Liver (tissue), 9 donors: ENCODE results near the gene MAN1C1. TPM values are rescaled to one million over a fixed set of nuclear protein-coding genes. Genes with fewer than 3 reads are reported as not detected.

Experiments used
- DNase-seq: peaks from one replicate; pipeline ENCODE4 v3.0.0-alpha.2; 2017; ENCODE audit warnings: low spot score
- H3K27ac ChIP-seq, 2 donors: one replicate each; pipeline ENCODE4 v1.7.0; 2013; ENCODE audit warnings: inconsistent platforms in 2 of 2, low read length in 2 of 2, control low read depth in 1 of 2, low read depth in 1 of 2, mild to moderate bottlenecking in 1 of 2
- H3K27me3 ChIP-seq, 4 donors: one replicate each; pipeline versions ENCODE4 v1.6.1 to v1.7.0; 2013; ENCODE audit warnings: low read length in 3 of 4, inconsistent platforms in 1 of 4, mild to moderate bottlenecking in 1 of 4, moderate library complexity in 1 of 4; ENCODE audit not compliant: control insufficient read depth in 4 of 4, insufficient read depth in 4 of 4
- H3K36me3 ChIP-seq, 4 donors: one replicate each; pipeline versions ENCODE4 v1.6.1 to v1.7.0; 2013; ENCODE audit warnings: low read length in 3 of 4, mild to moderate bottlenecking in 3 of 4, low read depth in 1 of 4, moderate library complexity in 1 of 4; ENCODE audit not compliant: control insufficient read depth in 4 of 4, insufficient read depth in 3 of 4
- H3K4me1 ChIP-seq, 4 donors: one replicate each; pipeline versions ENCODE4 v1.6.1 to v1.7.0; 2013; ENCODE audit warnings: low read length in 3 of 4, mild to moderate bottlenecking in 3 of 4, moderate library complexity in 1 of 4; ENCODE audit not compliant: control insufficient read depth in 4 of 4, insufficient read depth in 4 of 4
- H3K4me3 ChIP-seq, 3 donors: one replicate each; pipeline versions ENCODE4 v1.6.1 to v1.7.0; 2013; ENCODE audit warnings: low read length in 3 of 3, control low read depth in 1 of 3, low read depth in 1 of 3, mild to moderate bottlenecking in 1 of 3
- H3K9ac ChIP-seq, 2 donors: one replicate each; pipeline ENCODE4 v1.7.0; 2013; ENCODE audit warnings: low read length in 2 of 2, mild to moderate bottlenecking in 2 of 2, moderate library complexity in 2 of 2, control low read depth in 1 of 2, low read depth in 1 of 2
- H3K9me3 ChIP-seq, 4 donors: one replicate each; pipeline versions ENCODE4 v1.6.1 to v1.7.0; 2013; ENCODE audit warnings: low read length in 3 of 4; ENCODE audit not compliant: control insufficient read depth in 4 of 4
- EGR1 ChIP-seq, 2 donors: IDR thresholded peaks; 2 replicates each; pipeline ENCODE4 v1.6.1; 2016 to 2018; ENCODE audit warnings: antibody characterized with exemption in 2 of 2, low read depth in 2 of 2
- FOXA1 ChIP-seq: IDR thresholded peaks from 2 replicates; pipeline ENCODE4 v1.6.1; 2016; ENCODE audit warnings: antibody characterized with exemption
- FOXA2 ChIP-seq: IDR thresholded peaks from 2 replicates; pipeline ENCODE4 v1.6.1; 2016; ENCODE audit warnings: antibody characterized with exemption
- GABPA ChIP-seq, 2 donors: IDR thresholded peaks in 1 of 2; conservative IDR thresholded peaks in 1 of 2; 2 replicates each; pipeline ENCODE4 v1.6.1; 2016; ENCODE audit warnings: antibody characterized with exemption in 2 of 2, mild to moderate bottlenecking in 1 of 2, moderate library complexity in 1 of 2
- HNF4G ChIP-seq: IDR thresholded peaks from 2 replicates; pipeline ENCODE4 v1.6.1; 2016; ENCODE audit warnings: antibody characterized with exemption
- JUND ChIP-seq, 2 donors: IDR thresholded peaks; 2 replicates each; pipeline ENCODE4 v1.6.1; 2016; ENCODE audit warnings: antibody characterized with exemption in 2 of 2
- NR2F2 ChIP-seq: IDR thresholded peaks from 2 replicates; pipeline ENCODE4 v1.6.1; 2016; ENCODE audit warnings: antibody characterized with exemption
- RAD21 ChIP-seq, 2 donors: IDR thresholded peaks; 2 replicates each; pipeline ENCODE4 v1.6.1; 2016; ENCODE audit warnings: antibody characterized with exemption in 2 of 2, mild to moderate bottlenecking in 2 of 2
- RXRA ChIP-seq, 2 donors: IDR thresholded peaks; 2 replicates each; pipeline ENCODE4 v1.6.1; 2017 to 2018; ENCODE audit warnings: antibody characterized with exemption in 2 of 2, mild to moderate bottlenecking in 1 of 2
- SP1 ChIP-seq: IDR thresholded peaks from 2 replicates; pipeline ENCODE4 v1.6.1; 2018; ENCODE audit warnings: antibody characterized with exemption, mild to moderate bottlenecking
- TAF1 ChIP-seq: conservative IDR thresholded peaks from 2 replicates; pipeline ENCODE4 v1.6.1; 2016; ENCODE audit warnings: antibody characterized with exemption, mild to moderate bottlenecking
- YY1 ChIP-seq: IDR thresholded peaks from 2 replicates; pipeline ENCODE4 v1.6.1; 2016; ENCODE audit warnings: antibody characterized with exemption, mild to moderate bottlenecking
- WGBS: extraction: QIAGEN DNeasy Blood & Tissue Kit; methylation state at CpG from one replicate; pipeline ENCODE4 v1.1.7; 2013; 5-methylcytosine and 5-hydroxymethylcytosine counted together
- polyA plus RNA-seq, 2 donors: library from polyadenylated mRNA; stranded (reverse) in 1 of 2; unstranded in 1 of 2; fragments of 200-250 nt in 1 of 2; fragments of >200 nt in 1 of 2; fragmentation: Nextera tagmentation in 1 of 2; extraction: Ambion mirVana in 1 of 2; gene quantifications; one replicate each; pipeline versions ENCODE4 v1.2.1 to v1.2.3, GENCODE V29; 2013 to 2015
- total RNA-seq, 2 donors: library from RNA; depleted of rRNA; stranded (reverse); fragments of >200 nt; gene quantifications; one replicate each; pipeline ENCODE4 v1.2.3, GENCODE V29; 2014
- TF ChIP-seq, protein P1 (sequence below): IDR thresholded peaks from 2 replicates; pipeline ENCODE4 v1.6.1; 2016; ENCODE audit warnings: antibody characterized with exemption
- TF ChIP-seq, protein P2 (sequence below): IDR thresholded peaks from 2 replicates; pipeline ENCODE4 v1.6.1; 2016; ENCODE audit warnings: antibody characterized with exemption
- TF ChIP-seq, protein P3 (sequence below): fragments of 150-350 bp; IDR thresholded peaks from 2 replicates; pipeline ENCODE4 v1.5.1; 2017; ENCODE audit warnings: improper control_type of control experiment, low read depth, low read length; ENCODE audit not compliant: missing input control
- TF ChIP-seq, protein P4 (sequence below): IDR thresholded peaks from 2 replicates; pipeline ENCODE4 v1.6.1; 2016; ENCODE audit warnings: antibody characterized with exemption, mild to moderate bottlenecking
- TF ChIP-seq, protein P5 (sequence below): IDR thresholded peaks from 2 replicates; pipeline ENCODE4 v1.6.1; 2016; ENCODE audit warnings: antibody characterized with exemption
- donor health status: healthy.
- donor health status: healthy.
- donor health status: healthy.
- donor health status: healthy.
- donor health status: healthy.

MAN1C1 gene
- total and polyA plus RNA-seq, 4 donors: 6.3 to 16.0 (median 8.1) TPM

DNA sequence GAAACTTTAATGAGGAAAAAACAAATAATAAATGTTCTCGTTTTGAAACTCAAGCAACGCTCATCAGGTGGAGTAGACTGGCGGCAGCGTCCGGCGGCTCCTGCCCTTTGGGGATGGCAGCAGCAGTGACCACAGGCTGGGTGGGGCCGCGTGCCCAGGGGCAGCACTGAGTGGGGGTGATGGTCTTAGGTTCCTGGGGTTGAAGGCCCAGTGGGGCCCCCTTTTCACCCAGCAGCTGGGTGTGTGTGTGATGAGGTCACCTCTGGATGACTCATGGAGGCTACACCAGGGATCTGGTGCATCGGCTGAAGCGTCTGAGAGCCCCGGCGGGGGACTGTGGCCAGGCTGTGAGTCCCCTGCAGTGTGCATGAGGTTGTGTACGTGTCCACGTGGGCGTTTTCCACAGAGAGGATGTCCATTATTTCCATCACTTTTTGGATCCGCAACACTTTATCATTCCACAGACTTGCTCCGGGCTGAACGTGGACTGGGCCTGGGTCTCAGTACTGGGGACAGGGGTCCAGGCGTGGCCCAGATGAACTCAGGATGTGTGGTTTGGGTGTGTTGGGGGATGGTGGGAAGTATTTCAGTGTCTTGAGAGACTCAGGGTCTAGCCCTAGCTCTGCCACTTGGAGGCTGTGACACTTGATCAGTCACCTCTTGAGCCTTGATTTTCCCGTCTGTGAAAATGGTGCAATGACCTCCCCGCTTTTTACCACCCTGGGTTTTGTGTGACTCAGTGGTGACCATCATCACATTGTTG is 47.6 kb upstream of the MAN1C1 start:
- Histone ChIP-seq H3K27ac (peak overlapping the region in 1 of 2 donors; percentile 3), H3K4me3 (no peak overlapping the region), H3K9me3 (no peaks in the 10 kb centered on the region), H3K36me3 (peaks cover 0 to 6% (median 2%) of the 10 kb centered on the region in 4 donors), H3K27me3 (no peaks in the 10 kb centered on the region), H3K9ac (no peak overlapping the region), H3K4me1 (peaks cover 8 to 59% (median 50%) of the 10 kb centered on the region in 4 donors)
- TF ChIP-seq GABPA (IDR thresholded peaks at IDR 0.05 in 1 of 2, conservative IDR thresholded peaks at IDR 0.05 in 1 of 2) (no peak), FOXA1 (no peak), HNF4G (no peak), JUND (IDR thresholded peaks at IDR 0.05) (no peak), EGR1 (IDR thresholded peaks at IDR 0.05; ENCODE audit: low read depth in 2 of 2) (no peak), YY1 (no peak), SP1 (no peak), RAD21 (IDR thresholded peaks at IDR 0.05) (no peak), NR2F2 (no peak), RXRA (IDR thresholded peaks at IDR 0.05) (no peak), TAF1 (no peak), FOXA2 (no peak)
- TF ChIP-seq, protein P1, sequence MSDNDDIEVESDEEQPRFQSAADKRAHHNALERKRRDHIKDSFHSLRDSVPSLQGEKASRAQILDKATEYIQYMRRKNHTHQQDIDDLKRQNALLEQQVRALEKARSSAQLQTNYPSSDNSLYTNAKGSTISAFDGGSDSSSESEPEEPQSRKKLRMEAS: no peak
- TF ChIP-seq, protein P2, sequence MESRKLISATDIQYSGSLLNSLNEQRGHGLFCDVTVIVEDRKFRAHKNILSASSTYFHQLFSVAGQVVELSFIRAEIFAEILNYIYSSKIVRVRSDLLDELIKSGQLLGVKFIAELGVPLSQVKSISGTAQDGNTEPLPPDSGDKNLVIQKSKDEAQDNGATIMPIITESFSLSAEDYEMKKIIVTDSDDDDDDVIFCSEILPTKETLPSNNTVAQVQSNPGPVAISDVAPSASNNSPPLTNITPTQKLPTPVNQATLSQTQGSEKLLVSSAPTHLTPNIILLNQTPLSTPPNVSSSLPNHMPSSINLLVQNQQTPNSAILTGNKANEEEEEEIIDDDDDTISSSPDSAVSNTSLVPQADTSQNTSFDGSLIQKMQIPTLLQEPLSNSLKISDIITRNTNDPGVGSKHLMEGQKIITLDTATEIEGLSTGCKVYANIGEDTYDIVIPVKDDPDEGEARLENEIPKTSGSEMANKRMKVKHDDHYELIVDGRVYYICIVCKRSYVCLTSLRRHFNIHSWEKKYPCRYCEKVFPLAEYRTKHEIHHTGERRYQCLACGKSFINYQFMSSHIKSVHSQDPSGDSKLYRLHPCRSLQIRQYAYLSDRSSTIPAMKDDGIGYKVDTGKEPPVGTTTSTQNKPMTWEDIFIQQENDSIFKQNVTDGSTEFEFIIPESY: no peak
- TF ChIP-seq, protein P3, sequence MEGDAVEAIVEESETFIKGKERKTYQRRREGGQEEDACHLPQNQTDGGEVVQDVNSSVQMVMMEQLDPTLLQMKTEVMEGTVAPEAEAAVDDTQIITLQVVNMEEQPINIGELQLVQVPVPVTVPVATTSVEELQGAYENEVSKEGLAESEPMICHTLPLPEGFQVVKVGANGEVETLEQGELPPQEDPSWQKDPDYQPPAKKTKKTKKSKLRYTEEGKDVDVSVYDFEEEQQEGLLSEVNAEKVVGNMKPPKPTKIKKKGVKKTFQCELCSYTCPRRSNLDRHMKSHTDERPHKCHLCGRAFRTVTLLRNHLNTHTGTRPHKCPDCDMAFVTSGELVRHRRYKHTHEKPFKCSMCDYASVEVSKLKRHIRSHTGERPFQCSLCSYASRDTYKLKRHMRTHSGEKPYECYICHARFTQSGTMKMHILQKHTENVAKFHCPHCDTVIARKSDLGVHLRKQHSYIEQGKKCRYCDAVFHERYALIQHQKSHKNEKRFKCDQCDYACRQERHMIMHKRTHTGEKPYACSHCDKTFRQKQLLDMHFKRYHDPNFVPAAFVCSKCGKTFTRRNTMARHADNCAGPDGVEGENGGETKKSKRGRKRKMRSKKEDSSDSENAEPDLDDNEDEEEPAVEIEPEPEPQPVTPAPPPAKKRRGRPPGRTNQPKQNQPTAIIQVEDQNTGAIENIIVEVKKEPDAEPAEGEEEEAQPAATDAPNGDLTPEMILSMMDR: no peak
- TF ChIP-seq, protein P4, sequence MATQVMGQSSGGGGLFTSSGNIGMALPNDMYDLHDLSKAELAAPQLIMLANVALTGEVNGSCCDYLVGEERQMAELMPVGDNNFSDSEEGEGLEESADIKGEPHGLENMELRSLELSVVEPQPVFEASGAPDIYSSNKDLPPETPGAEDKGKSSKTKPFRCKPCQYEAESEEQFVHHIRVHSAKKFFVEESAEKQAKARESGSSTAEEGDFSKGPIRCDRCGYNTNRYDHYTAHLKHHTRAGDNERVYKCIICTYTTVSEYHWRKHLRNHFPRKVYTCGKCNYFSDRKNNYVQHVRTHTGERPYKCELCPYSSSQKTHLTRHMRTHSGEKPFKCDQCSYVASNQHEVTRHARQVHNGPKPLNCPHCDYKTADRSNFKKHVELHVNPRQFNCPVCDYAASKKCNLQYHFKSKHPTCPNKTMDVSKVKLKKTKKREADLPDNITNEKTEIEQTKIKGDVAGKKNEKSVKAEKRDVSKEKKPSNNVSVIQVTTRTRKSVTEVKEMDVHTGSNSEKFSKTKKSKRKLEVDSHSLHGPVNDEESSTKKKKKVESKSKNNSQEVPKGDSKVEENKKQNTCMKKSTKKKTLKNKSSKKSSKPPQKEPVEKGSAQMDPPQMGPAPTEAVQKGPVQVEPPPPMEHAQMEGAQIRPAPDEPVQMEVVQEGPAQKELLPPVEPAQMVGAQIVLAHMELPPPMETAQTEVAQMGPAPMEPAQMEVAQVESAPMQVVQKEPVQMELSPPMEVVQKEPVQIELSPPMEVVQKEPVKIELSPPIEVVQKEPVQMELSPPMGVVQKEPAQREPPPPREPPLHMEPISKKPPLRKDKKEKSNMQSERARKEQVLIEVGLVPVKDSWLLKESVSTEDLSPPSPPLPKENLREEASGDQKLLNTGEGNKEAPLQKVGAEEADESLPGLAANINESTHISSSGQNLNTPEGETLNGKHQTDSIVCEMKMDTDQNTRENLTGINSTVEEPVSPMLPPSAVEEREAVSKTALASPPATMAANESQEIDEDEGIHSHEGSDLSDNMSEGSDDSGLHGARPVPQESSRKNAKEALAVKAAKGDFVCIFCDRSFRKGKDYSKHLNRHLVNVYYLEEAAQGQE: no peak
- TF ChIP-seq, protein P5, sequence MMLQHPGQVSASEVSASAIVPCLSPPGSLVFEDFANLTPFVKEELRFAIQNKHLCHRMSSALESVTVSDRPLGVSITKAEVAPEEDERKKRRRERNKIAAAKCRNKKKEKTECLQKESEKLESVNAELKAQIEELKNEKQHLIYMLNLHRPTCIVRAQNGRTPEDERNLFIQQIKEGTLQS: no peak
- 90% methylated on average over 21 of the region's 21 CpGs for WGBS
- no peak for DNase-seq
